Measurements from ENCODE around the gene DHX9.

GRCh38 chr1:182909578-182909977 is 70.4 kb downstream of the DHX9 start:
- TF ChIP-seq POLR2A (IDR thresholded peaks at IDR 0.05) (no peak), CTCF (IDR thresholded peaks at IDR 0.05) (no peak)

Data from lower leg skin (tissue), 3 donors.